DOHH2 (cell line): Measurements from ENCODE around the gene USP2.

Experiments
- H3F3A ChIP-seq: fragments of 200-600 bp; sonication (generic), shearing (Covaris generic); 2 replicates; pipeline ENCODE4 v1.6.0; 2016; ENCODE audit warnings: antibody characterized with exemption, mild to moderate bottlenecking; ENCODE audit not compliant: control insufficient read depth, insufficient read depth
- H3K27ac ChIP-seq: fragments of 200-600 bp; sonication (generic); 2 replicates; pipeline ENCODE4 v1.5.1; 2014; ENCODE audit warnings: low read depth, mild to moderate bottlenecking, low read length, moderate library complexity
- H3K27me3 ChIP-seq: fragments of 200-600 bp; sonication (generic); 2 replicates; pipeline ENCODE4 v1.6.1; 2014; ENCODE audit warnings: mild to moderate bottlenecking, low read length, mixed read lengths; ENCODE audit not compliant: control insufficient read depth
- H3K36me3 ChIP-seq: fragments of 200-600 bp; sonication (generic); 2 replicates; pipeline ENCODE4 v1.6.1; 2014; ENCODE audit warnings: mild to moderate bottlenecking, low read length, moderate library complexity, mixed read lengths; ENCODE audit not compliant: control insufficient read depth
- H3K4me1 ChIP-seq: fragments of 200-600 bp; sonication (generic); 2 replicates; pipeline ENCODE4 v1.6.1; 2014; ENCODE audit warnings: mild to moderate bottlenecking, low read length, mixed read lengths; ENCODE audit not compliant: control insufficient read depth
- H3K4me2 ChIP-seq: fragments of 200-600 bp; sonication (generic); 2 replicates; pipeline ENCODE4 v1.6.0; 2014; ENCODE audit warnings: mild to moderate bottlenecking, low read length, moderate library complexity
- H3K4me3 ChIP-seq: fragments of 200-600 bp; sonication (generic); 2 replicates; pipeline ENCODE4 v1.5.1; 2014; ENCODE audit warnings: mild to moderate bottlenecking, low read length, mixed read lengths
- H3K79me2 ChIP-seq: fragments of 200-600 bp; sonication (generic); 2 replicates; pipeline ENCODE4 v1.6.1; 2014; ENCODE audit warnings: mild to moderate bottlenecking, low read length, mixed read lengths; ENCODE audit not compliant: control insufficient read depth
- H3K9me2 ChIP-seq: fragments of 200-600 bp; sonication (generic); replicated peaks from 2 replicates; pipeline ENCODE4 v1.6.1; 2014; ENCODE audit warnings: mild to moderate bottlenecking, low read length, mixed read lengths; ENCODE audit not compliant: control insufficient read depth
- H3K9me3 ChIP-seq: fragments of 200-600 bp; sonication (generic); 2 replicates; pipeline ENCODE4 v1.6.1; 2014; ENCODE audit warnings: antibody characterized with exemption, low read length, mixed read lengths; ENCODE audit not compliant: control insufficient read depth, insufficient read depth
- H4K20me1 ChIP-seq: fragments of 200-600 bp; sonication (generic); 2 replicates; pipeline ENCODE4 v1.6.0; 2014; ENCODE audit warnings: low read depth, mild to moderate bottlenecking, antibody characterized with exemption, low read length, moderate library complexity; ENCODE audit not compliant: control insufficient read depth, insufficient read depth
- CTCF ChIP-seq: fragments of 200-600 bp; sonication (generic); IDR thresholded peaks from one replicate; pipeline ENCODE4 v1.5.1; 2014; ENCODE audit warnings: antibody characterized with exemption, mild to moderate bottlenecking, low read depth, low read length; ENCODE audit not compliant: poor library complexity, severe bottlenecking
- EZH2phosphoT487 ChIP-seq: fragments of 200-600 bp; sonication (generic); IDR thresholded peaks from 2 replicates; pipeline ENCODE4 v1.6.1; 2017; ENCODE audit warnings: borderline replicate concordance, mild to moderate bottlenecking, antibody characterized with exemption, low read length, moderate library complexity, mixed read lengths

USP2 gene

GRCh38 chr11:119369132-119369925 is 12.2 kb downstream of the USP2 start:
- Histone ChIP-seq H3K27ac (no peak overlapping the region), H3K4me3 (no peak overlapping the region), H4K20me1 (no peaks in the 10 kb centered on the region), H3K9me3 (no peaks in the 10 kb centered on the region), H3K27me3 (peaks cover 6% of the 10 kb centered on the region; the same call in 1 of the 2 replicates), H3K4me2 (no peak overlapping the region), H3K4me1 (peaks cover 95% of the 10 kb centered on the region), H3F3A (0 out of 2 replicates have a peak, but pooled peaks cover 3% of the 10 kb centered on the region), H3K36me3 (no peaks in the 10 kb centered on the region), H3K79me2 (no peaks in the 10 kb centered on the region), H3K9me2 (no peaks in the 10 kb centered on the region)
- TF ChIP-seq CTCF (no peak), EZH2phosphoT487 (no peak)

- H3K79me2 ChIP-seq, result peaks cover 4% of the 10 kb centered on the region
- no peaks in the 10 kb centered on the region for H3F3A ChIP-seq
- no peak overlapping the region for H3K27ac ChIP-seq
- no peaks in the 10 kb centered on the region for H3K9me2 ChIP-seq
- H3K4me3 ChIP-seq, result no peak overlapping the region
- no peaks in the 10 kb centered on the region for H4K20me1 ChIP-seq
- peaks cover 91% of the 10 kb centered on the region for H3K4me1 ChIP-seq
- H3K9me3 ChIP-seq, result no peaks in the 10 kb centered on the region
- peaks cover 6% of the 10 kb centered on the region; the same call in 1 of the 2 replicates for H3K27me3 ChIP-seq
- no peaks in the 10 kb centered on the region for H3K36me3 ChIP-seq
- H3K4me2 ChIP-seq, result no peak overlapping the region
- TF ChIP-seq EZH2phosphoT487 (no peak), CTCF (no peak)
Measured at GRCh38 chr11:119368121-119369034, 13.1 kb downstream of the USP2 start.

GRCh38 chr11:119367661-119368120 is 13.8 kb downstream of the USP2 start:
- Histone ChIP-seq H3K36me3 (no peaks in the 10 kb centered on the region), H3K27me3 (peaks cover 6% of the 10 kb centered on the region; the same call in 1 of the 2 replicates), H3F3A (no peaks in the 10 kb centered on the region), H3K4me1 (peaks cover 92% of the 10 kb centered on the region), H3K4me2 (peak overlapping the region; percentile 24; the same call in 1 of the 2 replicates), H3K9me2 (no peaks in the 10 kb centered on the region), H3K27ac (no peak overlapping the region), H3K79me2 (peaks cover 11% of the 10 kb centered on the region), H3K9me3 (no peaks in the 10 kb centered on the region), H3K4me3 (no peak overlapping the region), H4K20me1 (no peaks in the 10 kb centered on the region)
- TF ChIP-seq CTCF, result no peak
- no peak for TF ChIP-seq EZH2phosphoT487
